Fibroblast of skin of scalp (primary cell): ENCODE measurements around the gene PTPRT.

Experiments used
- DNase-seq: peaks from one replicate; pipeline ENCODE4 v3.0.0-alpha.2; 2013

Gene PTPRT

GRCh38 chr20:42435230-42435629, 754.5 kb downstream of the PTPRT start:
- no peak for DNase-seq

- no peak for DNase-seq
Observed at GRCh38 chr20:42432496-42433334, 757.0 kb downstream of the PTPRT start.

- DNase-seq, result no peak
Observed at GRCh38 chr20:42430598-42430997, 759.1 kb downstream of the PTPRT start.

- DNase-seq, result no peak
Observed at GRCh38 chr20:42429761-42430458, 759.8 kb downstream of the PTPRT start.

- no peak for DNase-seq
Observed at GRCh38 chr20:42419814-42420532, 769.7 kb downstream of the PTPRT start.

GRCh38 chr20:42406826-42407225, 782.9 kb downstream of the PTPRT start:
- no peak for DNase-seq

GRCh38 chr20:42402455-42402854, 787.3 kb downstream of the PTPRT start:
- no peak for DNase-seq

- no peak for DNase-seq
Observed at GRCh38 chr20:42401613-42402012, 788.1 kb downstream of the PTPRT start.

- DNase-seq, result no peak
Observed at GRCh38 chr20:42399802-42400201, 789.9 kb downstream of the PTPRT start.

GRCh38 chr20:42392442-42392841, 797.3 kb downstream of the PTPRT start:
- no peak for DNase-seq

GRCh38 chr20:42391807-42392206, 797.9 kb downstream of the PTPRT start:
- DNase-seq, result no peak

- no peak for DNase-seq
Observed at GRCh38 chr20:42380287-42380686, 809.4 kb downstream of the PTPRT start.

GRCh38 chr20:42379385-42379784, 810.3 kb downstream of the PTPRT start:
- no peak for DNase-seq

GRCh38 chr20:42378826-42379225, 810.9 kb downstream of the PTPRT start:
- no peak for DNase-seq

- no peak for DNase-seq
Observed at GRCh38 chr20:42376131-42376530, 813.6 kb downstream of the PTPRT start.

GRCh38 chr20:42373049-42373448, 816.7 kb downstream of the PTPRT start:
- no peak for DNase-seq

GRCh38 chr20:42370075-42370474, 819.6 kb downstream of the PTPRT start:
- DNase-seq, result no peak

GRCh38 chr20:42368910-42369309, 820.8 kb downstream of the PTPRT start:
- no peak for DNase-seq

- DNase-seq, result no peak
Observed at GRCh38 chr20:42366626-42367025, 823.1 kb downstream of the PTPRT start.

GRCh38 chr20:42364446-42364845, 825.3 kb downstream of the PTPRT start:
- no peak for DNase-seq

GRCh38 chr20:42361402-42361970, 828.2 kb downstream of the PTPRT start:
- no peak for DNase-seq

- no peak for DNase-seq
Observed at GRCh38 chr20:42360621-42361020, 829.1 kb downstream of the PTPRT start.

GRCh38 chr20:42359617-42360016, 830.1 kb downstream of the PTPRT start:
- no peak for DNase-seq
